ENCODE measurements around the gene SLC39A11.

The SLC39A11 gene

GRCh38 chr17:72761431-72761830, 331.1 kb downstream of the SLC39A11 start:
- in situ Hi-C loops (cut with HindIII; ENCODE audit: low pct_unique_long_range_greater_than_20kb, low sequenced_read_pairs) = no loop called here
- no peak for DNase-seq (ENCODE audit: low read depth in 1 of 2, low spot score in 1 of 2)

GRCh38 chr17:72760368-72760767, 332.1 kb downstream of the SLC39A11 start:
- in situ Hi-C loops (cut with HindIII; ENCODE audit: low pct_unique_long_range_greater_than_20kb, low sequenced_read_pairs) = no loop called here
- DNase-seq (ENCODE audit: low read depth in 1 of 2, low spot score in 1 of 2) = no peak

More at GRCh38 chr17:72761431-72761830, 331.1 kb downstream of the SLC39A11 start:
- TF ChIP-seq JUND (IDR thresholded peaks at IDR 0.05; ENCODE audit: low read depth) = no peak

DNA sequence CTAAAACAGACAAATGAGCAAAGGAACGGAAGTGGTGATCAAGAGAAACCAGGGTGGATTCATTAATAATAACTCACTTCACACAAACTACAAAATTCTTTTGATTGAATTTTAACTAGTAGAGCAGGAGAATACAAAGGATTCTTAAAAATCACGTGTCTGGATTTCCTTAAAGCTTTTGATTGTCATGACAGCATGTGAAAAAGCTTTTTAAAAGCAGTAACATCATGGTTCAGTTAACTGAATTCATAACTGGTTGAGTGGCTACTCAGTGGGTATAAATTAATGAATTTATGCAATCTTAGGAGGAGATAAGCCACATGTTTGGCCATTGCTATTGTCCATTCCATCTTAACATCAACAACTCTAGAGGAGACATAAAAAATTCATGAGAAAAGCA, 333.2 kb downstream of the SLC39A11 start:
- no peak for DNase-seq (ENCODE audit: low read depth in 1 of 2, low spot score in 1 of 2)
- in situ Hi-C loops (cut with HindIII; ENCODE audit: low pct_unique_long_range_greater_than_20kb, low sequenced_read_pairs) = no loop called here
- no peak for TF ChIP-seq JUND (IDR thresholded peaks at IDR 0.05; ENCODE audit: low read depth)

More at GRCh38 chr17:72760368-72760767, 332.1 kb downstream of the SLC39A11 start:
- no peak for TF ChIP-seq JUND (IDR thresholded peaks at IDR 0.05; ENCODE audit: low read depth)

DNA sequence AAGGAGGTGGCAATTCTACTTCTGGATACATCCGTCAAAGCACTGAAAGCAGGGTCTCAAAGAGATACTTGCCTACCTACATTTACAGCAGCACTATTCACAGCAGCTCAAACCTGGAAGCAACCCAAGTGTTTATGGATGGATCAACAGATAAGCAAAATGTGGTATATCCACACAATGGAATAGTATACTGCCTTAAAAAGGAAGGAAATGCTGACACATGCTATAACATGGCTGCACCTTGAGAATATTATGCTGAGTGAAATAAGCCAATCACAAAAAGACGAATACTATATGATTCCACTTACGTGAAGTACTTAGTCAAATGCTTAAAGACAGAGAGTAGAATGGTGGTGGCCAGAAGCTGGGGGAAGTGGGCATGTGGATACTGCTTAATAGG, 336.2 kb downstream of the SLC39A11 start:
- DNase-seq (ENCODE audit: low read depth in 1 of 2, low spot score in 1 of 2) = no peak
- in situ Hi-C loops (cut with HindIII; ENCODE audit: low pct_unique_long_range_greater_than_20kb, low sequenced_read_pairs) = no loop called here

DNA sequence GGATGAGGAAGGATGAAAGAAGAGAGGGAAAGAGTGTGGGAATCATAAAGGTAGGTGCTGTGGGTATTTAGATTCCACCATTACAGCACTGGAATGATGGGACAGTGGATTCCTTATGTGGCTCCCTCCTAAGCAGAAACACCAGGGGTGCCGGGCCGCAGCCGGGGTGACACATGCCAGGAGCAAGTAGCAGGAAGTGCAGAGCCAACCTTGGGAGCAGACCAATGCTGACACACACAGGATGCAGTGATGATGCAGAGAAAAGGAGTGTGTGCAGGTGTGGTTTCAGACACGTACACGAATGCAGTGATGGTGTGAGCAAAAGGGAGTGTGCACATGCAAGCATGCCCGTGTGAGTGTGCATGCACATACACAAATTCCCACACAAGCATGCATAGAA, 338.0 kb downstream of the SLC39A11 start:
- no peak for DNase-seq (ENCODE audit: low read depth in 1 of 2, low spot score in 1 of 2)
- in situ Hi-C loops (cut with HindIII; ENCODE audit: low pct_unique_long_range_greater_than_20kb, low sequenced_read_pairs) = no loop called here
- no peak for TF ChIP-seq JUND (IDR thresholded peaks at IDR 0.05; ENCODE audit: low read depth)

More for the DNA sequence above, 336.2 kb downstream of the SLC39A11 start:
- TF ChIP-seq JUND (IDR thresholded peaks at IDR 0.05; ENCODE audit: low read depth) = no peak

DNA sequence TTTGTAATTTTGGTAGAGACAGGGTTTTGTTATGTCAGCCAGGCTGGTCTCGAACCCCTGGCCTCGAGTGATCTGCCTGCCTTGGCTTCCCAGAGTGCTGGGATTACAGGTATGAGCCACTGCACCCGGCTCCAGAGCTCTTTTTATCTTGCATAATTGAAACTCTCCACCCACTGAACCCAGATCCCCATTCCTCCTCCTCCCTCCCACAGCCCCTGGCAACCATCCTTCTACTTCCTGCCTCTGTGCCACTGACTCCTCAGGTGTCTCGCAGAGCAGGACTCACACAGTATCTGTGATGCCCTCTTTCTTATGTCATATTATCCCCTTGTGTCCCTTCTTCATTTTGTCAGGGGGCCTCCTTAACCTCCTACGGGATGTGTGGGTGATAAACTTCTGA, 340.7 kb downstream of the SLC39A11 start:
- DNase-seq (ENCODE audit: low read depth in 1 of 2, low spot score in 1 of 2) = no peak
- in situ Hi-C loops (cut with HindIII; ENCODE audit: low pct_unique_long_range_greater_than_20kb, low sequenced_read_pairs) = no loop called here
- TF ChIP-seq JUND (IDR thresholded peaks at IDR 0.05; ENCODE audit: low read depth) = no peak

- TF ChIP-seq JUND (IDR thresholded peaks at IDR 0.05; ENCODE audit: low read depth) = no peak
- in situ Hi-C loops (cut with HindIII; ENCODE audit: low pct_unique_long_range_greater_than_20kb, low sequenced_read_pairs) = no loop called here
These were observed 343.3 kb downstream of the SLC39A11 start for GRCh38 chr17:72749119-72749572.

DNA sequence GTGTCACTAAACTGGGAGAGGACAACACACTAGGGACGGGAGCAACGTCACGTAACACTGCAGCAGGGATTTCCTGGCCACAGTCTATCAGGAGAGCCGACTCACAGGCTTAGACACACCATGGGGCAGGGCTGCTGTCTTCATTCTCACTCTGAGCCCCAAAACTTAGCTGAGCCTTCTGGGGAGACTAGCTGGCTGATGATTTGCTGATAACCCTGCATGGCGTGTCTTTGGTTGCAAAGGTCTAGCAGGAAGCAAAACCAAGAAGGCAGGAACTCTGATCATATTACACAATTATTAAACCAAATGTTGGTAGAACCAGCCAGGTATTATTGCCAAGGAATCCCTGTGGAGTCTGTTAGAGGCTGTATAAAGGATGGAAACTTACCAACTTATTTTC, 345.0 kb downstream of the SLC39A11 start:
- in situ Hi-C loops (cut with HindIII; ENCODE audit: low pct_unique_long_range_greater_than_20kb, low sequenced_read_pairs) = no loop called here
- TF ChIP-seq JUND (IDR thresholded peaks at IDR 0.05; ENCODE audit: low read depth) = no peak

More at GRCh38 chr17:72749119-72749572, 343.3 kb downstream of the SLC39A11 start:
- DNase-seq (ENCODE audit: low read depth in 1 of 2, low spot score in 1 of 2) = no peak

DNA sequence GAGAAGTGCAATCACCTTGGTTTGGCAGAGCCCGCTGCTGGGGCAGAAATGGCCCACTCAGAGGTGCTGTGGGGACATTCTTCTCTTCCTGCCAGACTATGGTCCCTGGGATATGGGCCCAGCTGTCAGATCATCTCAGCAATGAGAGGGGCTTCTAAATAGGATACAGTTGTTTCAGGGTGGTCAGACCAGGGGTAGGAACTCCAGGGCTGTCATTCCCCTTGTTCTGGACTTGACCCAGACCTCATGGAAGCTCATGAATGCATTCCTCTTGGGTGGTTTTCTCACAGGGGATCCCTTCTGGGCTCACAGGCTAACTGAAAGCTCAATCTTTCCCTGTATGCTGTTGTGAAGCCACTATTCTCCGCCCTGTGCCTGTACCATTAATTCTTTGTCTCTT, 347.2 kb downstream of the SLC39A11 start:
- no peak for TF ChIP-seq JUND (IDR thresholded peaks at IDR 0.05; ENCODE audit: low read depth)
- in situ Hi-C loops (cut with HindIII; ENCODE audit: low pct_unique_long_range_greater_than_20kb, low sequenced_read_pairs) = no loop called here
- no peak for DNase-seq (ENCODE audit: low read depth in 1 of 2, low spot score in 1 of 2)

More for the DNA sequence above, 345.0 kb downstream of the SLC39A11 start:
- DNase-seq (ENCODE audit: low read depth in 1 of 2, low spot score in 1 of 2) = no peak

DNA sequence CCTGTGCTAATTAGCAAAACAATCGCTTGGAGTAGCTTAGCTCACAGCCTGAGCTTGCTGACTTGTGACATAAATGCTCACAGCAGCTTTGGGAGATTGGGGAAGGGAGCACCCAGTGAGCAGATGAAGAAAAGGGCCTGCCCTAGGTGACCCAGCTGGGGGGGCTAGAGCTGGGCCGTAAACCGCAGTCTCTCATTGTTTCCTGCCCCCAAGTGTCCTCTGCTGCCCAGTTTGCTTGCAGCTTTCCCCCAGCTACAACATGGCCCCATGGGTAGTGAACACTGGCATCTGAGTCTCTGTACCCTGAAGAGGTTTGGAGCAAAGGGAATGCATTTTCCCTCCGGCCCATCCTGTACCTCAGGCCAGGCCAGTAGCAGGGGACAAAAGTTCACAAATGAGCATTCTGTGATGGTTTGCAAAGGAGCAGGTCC, 349.4 kb downstream of the SLC39A11 start:
- TF ChIP-seq JUND (IDR thresholded peaks at IDR 0.05; ENCODE audit: low read depth) = no peak
- DNase-seq (ENCODE audit: low read depth in 1 of 2, low spot score in 1 of 2) = no peak
- in situ Hi-C loops (cut with HindIII; ENCODE audit: low pct_unique_long_range_greater_than_20kb, low sequenced_read_pairs) = no loop called here

GRCh38 chr17:72737151-72737690, 355.3 kb downstream of the SLC39A11 start:
- in situ Hi-C loops (cut with HindIII; ENCODE audit: low pct_unique_long_range_greater_than_20kb, low sequenced_read_pairs) = no loop called here
- no peak for TF ChIP-seq JUND (IDR thresholded peaks at IDR 0.05; ENCODE audit: low read depth)
- DNase-seq (ENCODE audit: low read depth in 1 of 2, low spot score in 1 of 2) = no peak

- DNase-seq (ENCODE audit: low read depth in 1 of 2, low spot score in 1 of 2) = no peak
- TF ChIP-seq JUND (IDR thresholded peaks at IDR 0.05; ENCODE audit: low read depth) = no peak
- in situ Hi-C loops (cut with HindIII; ENCODE audit: low pct_unique_long_range_greater_than_20kb, low sequenced_read_pairs) = no loop called here
These were observed 356.9 kb downstream of the SLC39A11 start for GRCh38 chr17:72735592-72735991.

DNA sequence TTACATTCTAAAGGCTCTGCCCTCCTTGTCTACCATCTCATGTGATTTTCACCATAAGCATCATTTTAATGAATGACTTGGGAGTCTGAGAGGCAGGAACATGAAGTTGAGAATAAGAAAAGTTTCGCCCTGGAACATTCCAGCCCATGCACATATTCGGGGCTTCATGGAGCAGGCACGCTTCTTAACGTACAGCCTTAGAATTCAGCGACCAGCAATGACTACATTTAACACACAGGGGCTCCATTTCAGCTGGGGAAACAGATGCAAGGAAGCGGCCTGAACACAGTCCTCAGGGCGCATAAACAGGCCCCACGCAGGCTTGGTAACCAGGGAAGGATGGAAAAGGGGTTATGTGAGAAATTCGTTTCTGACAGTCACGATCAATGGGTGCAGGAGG, 357.4 kb downstream of the SLC39A11 start:
- no peak for DNase-seq (ENCODE audit: low read depth in 1 of 2, low spot score in 1 of 2)
- no peak for TF ChIP-seq JUND (IDR thresholded peaks at IDR 0.05; ENCODE audit: low read depth)
- in situ Hi-C loops (cut with HindIII; ENCODE audit: low pct_unique_long_range_greater_than_20kb, low sequenced_read_pairs) = no loop called here

DNA sequence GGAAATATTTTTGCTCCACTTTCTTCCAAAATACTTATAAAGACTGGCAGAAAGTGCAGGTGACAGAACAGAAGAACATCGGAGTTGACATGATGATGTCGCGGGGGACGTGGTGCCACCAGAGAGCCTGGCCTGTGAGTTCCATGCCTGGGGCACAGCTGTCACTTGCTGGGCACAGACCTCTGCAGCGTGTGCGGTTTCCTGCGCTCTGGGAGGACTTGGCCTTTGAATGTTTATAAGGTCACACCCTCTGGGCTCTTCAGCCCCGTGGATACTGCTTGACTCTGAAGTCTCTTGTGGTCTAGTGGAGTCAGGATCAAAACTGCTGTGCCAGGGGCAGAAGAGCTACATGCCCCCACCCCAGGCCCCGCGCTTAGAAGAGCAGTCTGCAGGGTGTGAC, 357.9 kb downstream of the SLC39A11 start:
- TF ChIP-seq JUND (IDR thresholded peaks at IDR 0.05; ENCODE audit: low read depth) = no peak
- in situ Hi-C loops (cut with HindIII; ENCODE audit: low pct_unique_long_range_greater_than_20kb, low sequenced_read_pairs) = no loop called here

More for the DNA sequence above, 357.9 kb downstream of the SLC39A11 start:
- no peak for DNase-seq (ENCODE audit: low read depth in 1 of 2, low spot score in 1 of 2)

All from T47D (cell line).